Measurements from ENCODE around the gene MAP3K8.

DNA sequence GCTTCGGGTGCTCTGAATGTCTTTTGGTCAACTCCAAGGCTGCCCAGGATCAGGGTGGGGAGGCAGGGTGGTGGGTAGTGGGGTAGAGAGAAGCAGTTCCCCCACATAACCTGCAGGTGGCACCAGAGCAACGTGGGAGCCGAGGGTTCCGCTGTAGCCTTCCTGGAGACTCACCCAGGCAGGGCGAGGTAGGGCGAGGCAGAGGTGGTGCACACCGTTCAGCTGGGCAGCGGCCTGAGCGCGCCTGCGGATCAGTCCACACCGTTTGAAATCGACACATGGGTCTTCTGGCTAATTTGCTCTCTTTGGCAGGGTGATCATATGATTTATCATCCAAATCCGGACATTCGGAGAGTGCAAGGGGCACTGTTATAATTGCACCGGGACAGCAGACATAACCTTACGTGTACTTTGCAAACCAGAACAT, 41.4 kb upstream of the MAP3K8 start:
- TF ChIP-seq CBX3 (IDR thresholded peaks at IDR 0.05; ENCODE audit: borderline replicate concordance, low read depth) (no peak), MAX (IDR thresholded peaks at IDR 0.05; ENCODE audit: low read depth, low read length) (no peak), SPI1 (IDR thresholded peaks at IDR 0.05; ENCODE audit: borderline replicate concordance, insufficient read depth, low read depth, low read length) (no peak), PKNOX1 (IDR thresholded peaks at IDR 0.05) (no peak), CTCF (IDR thresholded peaks at IDR 0.05 in 2 of 3, conservative IDR thresholded peaks at IDR 0.05 in 1 of 3; ENCODE audit: control insufficient read depth in 2 of 3, extremely low read depth in 1 of 3, insufficient read depth in 1 of 3, low read depth in 3 of 3, low read length in 3 of 3) (peak; percentile 81 to 100 (median 97); a peak in 5 of 6 replicates)
- TF ChIP-seq, protein P1, sequence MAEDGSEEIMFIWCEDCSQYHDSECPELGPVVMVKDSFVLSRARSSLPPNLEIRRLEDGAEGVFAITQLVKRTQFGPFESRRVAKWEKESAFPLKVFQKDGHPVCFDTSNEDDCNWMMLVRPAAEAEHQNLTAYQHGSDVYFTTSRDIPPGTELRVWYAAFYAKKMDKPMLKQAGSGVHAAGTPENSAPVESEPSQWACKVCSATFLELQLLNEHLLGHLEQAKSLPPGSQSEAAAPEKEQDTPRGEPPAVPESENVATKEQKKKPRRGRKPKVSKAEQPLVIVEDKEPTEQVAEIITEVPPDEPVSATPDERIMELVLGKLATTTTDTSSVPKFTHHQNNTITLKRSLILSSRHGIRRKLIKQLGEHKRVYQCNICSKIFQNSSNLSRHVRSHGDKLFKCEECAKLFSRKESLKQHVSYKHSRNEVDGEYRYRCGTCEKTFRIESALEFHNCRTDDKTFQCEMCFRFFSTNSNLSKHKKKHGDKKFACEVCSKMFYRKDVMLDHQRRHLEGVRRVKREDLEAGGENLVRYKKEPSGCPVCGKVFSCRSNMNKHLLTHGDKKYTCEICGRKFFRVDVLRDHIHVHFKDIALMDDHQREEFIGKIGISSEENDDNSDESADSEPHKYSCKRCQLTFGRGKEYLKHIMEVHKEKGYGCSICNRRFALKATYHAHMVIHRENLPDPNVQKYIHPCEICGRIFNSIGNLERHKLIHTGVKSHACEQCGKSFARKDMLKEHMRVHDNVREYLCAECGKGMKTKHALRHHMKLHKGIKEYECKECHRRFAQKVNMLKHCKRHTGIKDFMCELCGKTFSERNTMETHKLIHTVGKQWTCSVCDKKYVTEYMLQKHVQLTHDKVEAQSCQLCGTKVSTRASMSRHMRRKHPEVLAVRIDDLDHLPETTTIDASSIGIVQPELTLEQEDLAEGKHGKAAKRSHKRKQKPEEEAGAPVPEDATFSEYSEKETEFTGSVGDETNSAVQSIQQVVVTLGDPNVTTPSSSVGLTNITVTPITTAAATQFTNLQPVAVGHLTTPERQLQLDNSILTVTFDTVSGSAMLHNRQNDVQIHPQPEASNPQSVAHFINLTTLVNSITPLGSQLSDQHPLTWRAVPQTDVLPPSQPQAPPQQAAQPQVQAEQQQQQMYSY (CRISPR knock-in tag; IDR thresholded peaks at IDR 0.05), result no peak
